Measurements from ENCODE around the gene SGK1.

SGK1 gene

DNA sequence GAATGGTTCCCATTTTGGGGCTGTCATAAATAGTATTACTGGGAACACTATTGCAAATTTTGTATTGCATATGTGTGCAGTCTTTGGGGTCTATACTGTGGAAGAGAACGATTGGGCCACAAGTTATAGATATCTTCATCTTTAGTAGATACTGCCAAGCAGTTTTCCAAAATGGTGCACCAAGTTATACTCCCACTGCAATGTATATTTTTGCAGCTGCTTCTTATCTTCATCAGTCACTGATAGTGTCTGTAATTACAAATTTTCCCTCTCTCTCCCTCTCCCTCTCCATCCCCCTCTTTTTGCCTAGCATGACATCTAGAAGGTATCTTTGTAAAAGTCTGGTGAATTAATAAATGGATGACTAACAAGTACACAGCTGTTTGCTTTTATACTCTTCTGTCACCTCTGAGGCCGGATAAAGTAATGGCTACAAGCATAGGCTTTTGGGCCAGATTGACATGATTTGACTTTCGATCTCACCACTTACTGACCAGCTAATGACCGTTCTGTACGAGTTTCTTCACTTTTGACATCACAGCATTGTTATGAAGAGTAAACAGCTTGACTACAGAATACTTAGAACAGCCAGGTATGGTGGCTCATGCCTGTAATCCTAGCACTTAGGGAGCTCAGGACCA, 152.2 kb downstream of the SGK1 start:
- DNase-seq, result no peak

DNA sequence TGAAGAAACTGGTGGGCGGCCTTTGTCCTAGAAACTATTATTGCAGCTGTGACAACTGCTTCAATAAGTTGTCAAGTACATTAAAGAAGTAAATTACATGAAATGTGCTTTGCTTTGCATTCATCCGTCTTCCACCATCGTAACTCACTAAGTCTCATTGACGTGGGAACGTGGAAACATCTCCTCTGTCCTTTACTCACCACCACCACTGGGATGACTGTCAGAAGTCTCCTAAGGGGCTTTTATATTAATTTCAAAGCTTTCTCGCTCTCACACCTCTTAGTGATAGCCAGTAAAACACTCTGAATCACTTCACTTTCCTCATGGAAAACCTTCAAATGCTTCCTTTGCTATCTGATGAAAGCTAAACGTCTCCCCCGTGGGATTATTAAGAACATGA, 153.6 kb downstream of the SGK1 start:
- no peak for DNase-seq

DNA sequence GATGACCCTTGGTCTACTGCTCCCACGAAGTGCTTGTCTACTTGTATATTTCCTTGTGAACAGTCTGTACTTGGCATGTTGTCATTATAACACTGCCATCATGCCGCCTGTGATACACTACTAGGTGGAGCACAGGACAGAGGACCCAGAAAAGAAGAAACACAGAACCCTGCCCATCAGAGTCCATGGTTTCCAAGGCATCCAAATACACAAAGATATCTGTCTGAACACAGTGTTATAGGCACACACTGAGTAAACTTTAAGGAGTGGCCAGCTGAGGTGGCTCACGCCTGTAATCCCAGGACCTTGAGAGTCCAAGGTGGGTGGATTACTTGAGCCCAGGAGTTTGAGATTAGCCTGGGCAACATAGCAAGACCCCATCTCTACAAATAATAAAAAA, 155.0 kb downstream of the SGK1 start:
- no peak for DNase-seq

DNA sequence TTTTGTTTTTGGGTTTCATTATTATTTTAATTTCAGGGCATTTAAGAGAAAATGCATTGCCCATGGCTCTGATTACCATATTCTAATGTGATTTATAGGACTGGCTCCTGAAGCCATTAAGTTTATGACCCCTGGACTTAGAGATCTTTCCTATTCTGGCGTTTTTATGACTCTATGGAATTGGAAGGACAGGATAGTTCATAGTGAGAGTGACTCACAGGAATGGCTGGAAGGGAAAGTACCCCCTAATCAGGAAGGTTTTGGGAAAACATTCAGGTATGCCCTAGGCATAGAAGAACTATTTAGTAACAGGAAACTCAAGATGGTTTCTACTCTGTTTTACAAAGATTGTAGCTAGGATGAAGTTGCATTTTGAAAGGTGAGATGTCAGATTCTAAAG, 156.9 kb downstream of the SGK1 start:
- no peak for DNase-seq

DNA sequence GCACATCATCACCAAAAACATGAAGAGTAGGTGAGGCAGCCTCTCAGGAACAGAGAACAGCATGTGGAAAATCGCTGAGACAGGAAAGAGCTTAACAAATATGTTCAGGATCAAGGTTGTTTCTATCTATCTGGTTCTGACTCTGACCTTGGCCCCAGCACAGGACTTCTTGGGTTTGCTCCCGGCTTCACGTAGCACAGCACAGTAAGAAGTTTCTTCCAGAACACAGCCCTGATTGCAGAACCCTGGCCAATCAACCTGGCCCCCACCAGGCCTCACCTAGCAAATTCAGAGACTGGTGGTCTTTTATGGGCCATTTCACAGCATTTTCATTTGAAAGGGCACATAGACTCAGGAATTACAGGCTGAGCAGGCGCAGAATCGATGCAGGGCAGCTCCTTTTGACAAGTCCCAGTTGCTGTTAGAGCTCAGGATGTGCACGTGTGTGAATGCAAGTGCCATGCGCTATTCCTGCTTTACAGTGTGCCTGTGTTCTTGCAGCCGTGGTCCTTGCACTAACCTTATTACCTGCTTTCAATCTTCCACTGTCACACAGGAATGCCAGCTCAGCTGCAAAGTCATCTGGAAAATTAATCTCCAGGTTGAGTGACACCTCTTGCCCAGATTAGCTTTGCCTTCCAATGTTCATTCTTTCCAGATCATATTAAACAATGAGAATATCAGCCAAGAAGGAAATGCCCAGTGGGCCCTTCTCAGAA, 165.0 kb downstream of the SGK1 start:
- DNase-seq, result no peak

DNA sequence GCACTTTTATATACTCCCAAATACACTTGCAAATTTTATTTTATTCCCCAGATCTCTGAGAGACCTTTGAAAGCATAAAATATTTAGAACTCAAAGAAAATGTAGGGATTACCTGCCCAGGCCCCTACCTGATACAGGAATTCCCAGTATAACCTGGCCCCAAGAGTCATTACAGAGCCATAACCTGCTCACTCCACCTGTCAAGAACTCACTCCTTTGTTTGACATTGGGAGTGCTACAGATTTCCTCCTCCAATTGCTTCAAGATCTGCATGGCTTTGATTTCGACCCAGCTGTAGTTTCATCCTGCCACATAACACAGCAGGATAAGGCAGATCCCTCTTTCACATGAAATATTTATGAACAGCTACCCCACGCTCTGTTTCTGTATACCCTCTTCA, 169.3 kb downstream of the SGK1 start:
- no peak for DNase-seq

DNA sequence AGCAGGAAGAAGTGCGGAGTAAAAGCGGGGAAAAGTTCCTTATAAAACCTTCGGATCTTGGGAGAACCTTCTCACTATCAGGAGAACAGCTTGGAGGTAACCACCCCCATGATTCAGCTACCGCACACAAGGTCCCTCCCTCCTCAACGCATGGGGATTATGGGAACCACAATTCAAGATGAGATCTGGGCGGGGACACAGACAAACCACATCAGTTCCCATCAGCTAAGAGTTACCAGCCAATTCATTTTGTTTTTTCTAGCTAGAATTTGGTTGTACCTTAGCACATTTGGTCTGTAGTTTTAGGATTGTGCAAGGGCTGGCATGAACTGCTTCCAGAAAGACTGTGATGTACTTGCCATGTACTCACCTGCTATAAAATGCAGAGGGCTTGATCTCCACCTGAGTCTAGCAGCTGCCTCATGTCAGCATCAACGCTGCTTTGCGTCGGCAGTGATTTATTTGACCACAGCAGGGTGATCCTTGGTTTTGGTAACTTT, 170.8 kb downstream of the SGK1 start:
- DNase-seq, result no peak

DNA sequence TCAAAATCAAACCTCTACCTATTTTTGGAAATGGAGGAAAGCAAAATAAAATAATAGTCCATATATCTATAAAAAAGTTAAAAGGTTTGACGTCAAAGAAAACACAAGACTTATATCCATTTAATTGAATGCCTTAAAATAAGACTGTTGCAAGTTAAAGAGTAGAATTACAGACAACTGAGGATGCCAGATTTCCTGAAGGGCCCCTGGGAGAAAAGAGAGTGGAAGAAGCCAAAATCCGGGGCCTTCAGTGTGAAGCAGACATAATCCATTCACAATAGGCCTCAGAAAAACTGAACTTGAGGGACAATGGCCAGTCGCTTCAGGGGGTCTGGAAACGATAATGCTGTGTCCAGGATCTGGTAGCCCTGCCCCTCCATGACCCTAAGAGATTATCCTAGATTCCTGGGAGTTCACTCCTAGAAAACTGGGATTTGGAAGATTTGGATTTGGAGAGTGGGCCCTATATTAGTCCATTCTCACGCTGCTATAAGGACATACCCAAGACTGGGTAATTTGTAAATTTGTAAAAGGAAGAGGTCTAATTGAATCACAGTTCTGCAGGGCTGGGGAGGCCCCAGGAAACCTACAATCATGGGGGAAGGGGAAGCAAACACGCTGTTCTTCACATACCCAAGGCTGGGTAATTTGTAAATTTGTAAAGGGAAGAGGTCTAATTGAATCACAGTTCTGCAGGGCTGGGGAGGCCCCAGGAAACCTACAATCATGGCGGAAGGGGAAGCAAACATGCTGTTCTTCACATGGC, 171.5 kb downstream of the SGK1 start:
- no peak for DNase-seq

DNA sequence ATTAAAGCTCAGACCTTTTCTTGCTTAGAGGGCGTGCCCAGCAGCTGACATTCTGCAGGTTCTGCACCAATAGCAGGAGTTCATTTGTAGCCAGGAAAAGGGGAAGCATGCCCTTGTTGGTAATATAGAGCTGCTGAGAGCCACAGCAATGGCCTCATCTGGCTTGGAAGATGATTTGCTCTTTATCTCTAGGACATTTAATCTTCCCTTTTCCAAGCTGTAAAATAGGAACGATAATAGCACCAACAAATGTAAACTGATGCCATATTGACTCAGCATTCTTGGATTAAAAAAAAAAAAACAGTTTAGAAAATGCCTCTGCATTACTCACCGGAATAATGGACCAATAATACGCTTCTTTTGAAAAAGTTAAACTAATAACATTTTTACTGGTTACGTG, 172.1 kb downstream of the SGK1 start:
- no peak for DNase-seq

DNA sequence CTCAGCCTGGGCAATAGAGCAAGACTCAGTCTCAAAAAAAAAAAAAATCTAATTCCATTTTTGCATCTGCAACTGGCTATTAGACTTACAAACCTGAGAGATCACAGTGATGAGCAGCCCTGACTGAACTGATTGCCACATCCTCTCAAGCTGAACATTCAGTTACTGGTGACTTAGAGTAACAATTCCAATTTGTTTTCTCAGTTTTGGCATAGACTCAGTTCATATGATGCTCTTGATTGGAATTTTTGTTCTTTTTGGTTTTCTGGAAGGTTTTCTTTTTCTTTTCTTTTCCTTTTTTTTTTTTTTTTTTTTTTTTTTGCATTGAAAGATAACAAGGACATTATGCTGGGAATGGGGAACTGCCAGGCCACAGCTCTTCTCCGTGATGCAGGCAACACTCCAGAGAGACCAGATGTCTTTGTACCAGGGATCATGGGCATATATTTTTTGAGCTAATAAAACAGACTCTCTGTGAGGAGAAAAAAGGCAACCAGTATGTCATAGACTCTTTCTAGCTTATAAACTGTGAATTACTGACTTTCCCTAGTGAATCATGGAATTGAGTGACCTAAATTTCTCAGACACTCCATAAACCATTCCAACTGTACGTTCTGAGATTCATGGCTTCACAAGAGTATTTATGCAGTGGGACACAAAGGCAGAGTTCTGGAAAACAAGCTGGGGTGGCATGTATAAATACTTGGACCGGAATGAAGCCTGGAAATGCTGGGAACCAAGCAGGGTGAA, 179.5 kb downstream of the SGK1 start:
- no peak for DNase-seq

DNA sequence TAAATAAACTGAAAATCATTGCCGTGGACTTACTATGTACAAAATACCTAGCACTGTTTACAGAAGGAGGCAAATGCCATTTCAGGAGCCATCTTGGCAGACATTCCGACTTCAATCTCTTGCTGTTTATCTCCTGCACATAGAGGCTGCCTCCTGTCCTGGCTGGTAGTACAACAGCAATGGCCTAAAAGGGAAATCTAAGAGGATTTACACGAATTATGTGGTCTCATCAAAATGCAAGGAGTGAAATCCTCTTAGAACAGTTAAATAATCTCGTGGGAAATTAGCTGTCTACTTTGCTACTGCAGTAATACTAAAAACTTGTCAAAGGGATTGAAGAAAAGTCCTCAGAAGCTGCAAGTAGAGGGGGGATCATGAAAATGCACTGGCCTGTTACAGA, 183.3 kb downstream of the SGK1 start:
- DNase-seq, result no peak

DNA sequence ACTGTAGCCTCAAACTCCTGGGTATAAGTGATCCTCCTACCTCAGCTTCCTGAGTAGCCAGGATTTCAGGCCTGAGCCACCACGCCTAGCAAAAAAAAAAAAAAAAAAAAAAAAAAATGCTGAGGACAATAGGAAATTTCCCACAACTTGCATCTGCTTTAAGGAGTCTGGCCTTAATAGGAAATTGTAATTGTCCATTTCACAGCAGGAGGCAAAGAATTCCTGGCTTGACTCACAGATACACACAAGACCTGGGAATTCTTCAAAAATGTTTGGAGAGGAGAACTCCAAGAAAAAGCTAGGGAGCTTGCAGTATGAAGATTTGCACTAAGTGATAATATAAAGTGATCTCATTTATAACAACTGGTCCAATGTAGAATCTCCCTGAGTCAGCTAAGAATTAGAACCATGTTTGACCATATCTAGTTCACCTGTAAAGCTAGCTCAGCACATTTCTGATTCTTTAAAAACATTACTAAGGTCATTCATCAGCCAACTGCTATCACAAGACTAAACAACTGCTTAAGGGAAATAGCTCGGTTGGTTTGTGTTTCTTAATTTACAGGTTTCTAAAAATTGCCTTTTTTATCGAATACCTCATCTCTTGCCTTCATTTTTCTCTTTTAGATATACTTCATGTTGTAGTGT, 185.3 kb downstream of the SGK1 start:
- no peak for DNase-seq

DNA sequence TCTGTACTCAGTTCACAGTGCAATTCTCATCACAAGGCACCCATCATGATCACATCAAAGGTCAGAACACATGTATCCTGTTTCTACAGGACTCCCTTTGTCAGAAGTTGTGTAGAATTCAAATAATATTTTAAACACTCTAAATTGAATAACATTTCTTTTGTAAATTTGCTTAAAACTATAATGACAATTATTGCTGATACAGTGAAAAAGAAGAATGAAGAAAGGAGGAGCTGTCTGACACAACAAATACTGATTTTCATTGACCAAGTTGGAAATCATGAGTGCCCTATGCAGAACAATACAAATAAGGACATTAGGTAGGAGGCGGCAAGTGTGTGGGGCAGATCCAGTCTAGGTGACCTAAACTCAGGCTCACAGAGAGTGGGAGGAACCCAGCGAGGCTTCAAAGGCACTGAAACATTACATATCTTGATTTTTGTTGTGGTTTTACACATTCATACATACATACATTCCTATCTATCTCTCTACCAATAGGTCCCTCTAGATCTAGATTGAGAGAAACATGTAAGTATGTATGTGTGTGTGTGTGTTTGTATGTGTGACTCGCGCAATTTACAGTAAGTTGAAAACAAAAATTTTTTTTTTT, 186.3 kb downstream of the SGK1 start:
- DNase-seq, result no peak

DNA sequence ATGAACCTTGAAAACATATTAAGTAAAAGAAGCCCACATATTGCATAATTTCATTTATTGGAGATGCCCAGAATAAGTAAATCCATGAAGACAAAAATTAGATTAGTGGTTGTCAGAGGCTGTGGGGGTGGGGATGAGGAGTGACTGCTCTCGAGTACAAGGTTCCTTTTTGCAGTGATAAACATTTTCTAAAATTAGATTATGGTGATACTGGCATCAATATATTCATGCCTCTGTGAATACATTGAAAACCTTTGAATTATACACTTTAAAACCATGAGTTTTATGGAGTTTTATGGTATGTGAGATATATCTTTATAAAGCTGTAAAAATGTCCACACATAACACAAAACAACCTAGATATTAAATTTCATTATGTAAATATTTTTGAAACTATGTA, 189.8 kb downstream of the SGK1 start:
- DNase-seq, result no peak

DNA sequence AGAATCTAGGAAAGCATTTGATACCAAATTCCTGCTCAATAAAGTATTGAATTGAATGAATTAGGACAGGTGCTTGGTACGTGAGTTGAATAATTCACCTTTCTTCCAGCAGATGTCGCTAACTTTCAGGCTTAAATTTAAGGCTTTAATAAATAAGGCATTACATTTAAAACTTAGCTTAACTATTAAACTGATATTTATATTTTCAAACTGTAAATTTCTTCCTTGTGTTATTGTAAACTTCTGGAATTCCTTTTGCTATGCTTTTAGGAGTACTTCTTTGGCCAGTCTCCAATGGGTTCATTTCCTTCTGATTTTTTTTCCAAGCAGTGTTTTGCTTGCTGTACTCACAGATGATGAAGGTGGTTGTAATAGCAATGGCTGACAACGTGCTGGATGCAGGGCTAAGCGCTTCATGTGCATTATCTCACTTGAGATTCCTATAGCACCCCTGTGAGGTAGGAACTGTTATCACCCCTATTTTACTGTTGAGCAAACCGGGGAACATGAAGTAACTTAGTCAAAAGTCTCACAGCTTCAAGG, 194.2 kb downstream of the SGK1 start:
- no peak for DNase-seq

DNA sequence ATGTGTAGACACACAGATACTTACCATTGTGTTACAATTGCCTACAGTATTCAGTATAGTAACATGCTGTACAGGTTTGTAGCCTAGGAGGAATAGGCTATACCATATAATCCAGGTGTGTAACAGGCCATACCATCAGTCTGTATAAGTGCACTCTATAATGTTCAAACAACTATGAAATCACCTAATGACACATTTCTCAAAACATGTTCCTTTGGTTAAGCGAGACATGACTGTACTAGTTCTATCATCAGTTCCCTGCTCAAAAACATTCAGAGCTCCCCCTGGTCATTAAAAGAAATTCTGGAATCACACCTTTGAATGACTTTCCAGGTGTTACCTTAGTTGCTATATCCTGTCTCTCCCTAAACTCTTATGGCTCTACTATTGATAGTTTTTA, 195.1 kb downstream of the SGK1 start:
- no peak for DNase-seq

DNA sequence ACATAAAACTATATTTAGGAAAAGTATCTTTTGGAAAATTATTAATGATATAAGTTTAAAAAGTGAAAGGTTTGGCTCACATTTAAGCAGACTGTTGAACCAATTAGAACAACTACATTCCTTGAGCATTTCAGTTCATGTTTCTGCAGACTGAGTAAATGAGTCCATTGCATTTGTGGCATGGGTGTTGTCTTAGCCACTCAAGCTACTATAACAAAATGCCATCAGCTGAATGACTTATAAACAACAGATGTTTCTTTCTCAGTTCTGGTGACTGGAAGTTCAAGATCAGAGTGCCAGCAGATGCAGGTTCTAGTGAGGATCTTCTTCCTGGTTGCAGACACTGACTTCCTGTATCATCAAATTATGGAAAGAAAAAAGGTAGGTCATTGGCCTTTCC, 198.4 kb downstream of the SGK1 start:
- DNase-seq, result no peak
